ACHN (cell line): ENCODE measurements around the gene CFAP65.

Source experiments
- DNase-seq: peaks from one replicate; pipeline ENCODE4 v3.0.0-alpha.2; 2015
- in situ Hi-C: cut with HindIII; loops from 2 replicates; pipeline ENCODE4 v1.10.0; 2017; ENCODE audit warnings: low sequenced_read_pairs, low pct_ligation_motif_present, low pct_unique_long_range_greater_than_20kb

Gene CFAP65, protein sequence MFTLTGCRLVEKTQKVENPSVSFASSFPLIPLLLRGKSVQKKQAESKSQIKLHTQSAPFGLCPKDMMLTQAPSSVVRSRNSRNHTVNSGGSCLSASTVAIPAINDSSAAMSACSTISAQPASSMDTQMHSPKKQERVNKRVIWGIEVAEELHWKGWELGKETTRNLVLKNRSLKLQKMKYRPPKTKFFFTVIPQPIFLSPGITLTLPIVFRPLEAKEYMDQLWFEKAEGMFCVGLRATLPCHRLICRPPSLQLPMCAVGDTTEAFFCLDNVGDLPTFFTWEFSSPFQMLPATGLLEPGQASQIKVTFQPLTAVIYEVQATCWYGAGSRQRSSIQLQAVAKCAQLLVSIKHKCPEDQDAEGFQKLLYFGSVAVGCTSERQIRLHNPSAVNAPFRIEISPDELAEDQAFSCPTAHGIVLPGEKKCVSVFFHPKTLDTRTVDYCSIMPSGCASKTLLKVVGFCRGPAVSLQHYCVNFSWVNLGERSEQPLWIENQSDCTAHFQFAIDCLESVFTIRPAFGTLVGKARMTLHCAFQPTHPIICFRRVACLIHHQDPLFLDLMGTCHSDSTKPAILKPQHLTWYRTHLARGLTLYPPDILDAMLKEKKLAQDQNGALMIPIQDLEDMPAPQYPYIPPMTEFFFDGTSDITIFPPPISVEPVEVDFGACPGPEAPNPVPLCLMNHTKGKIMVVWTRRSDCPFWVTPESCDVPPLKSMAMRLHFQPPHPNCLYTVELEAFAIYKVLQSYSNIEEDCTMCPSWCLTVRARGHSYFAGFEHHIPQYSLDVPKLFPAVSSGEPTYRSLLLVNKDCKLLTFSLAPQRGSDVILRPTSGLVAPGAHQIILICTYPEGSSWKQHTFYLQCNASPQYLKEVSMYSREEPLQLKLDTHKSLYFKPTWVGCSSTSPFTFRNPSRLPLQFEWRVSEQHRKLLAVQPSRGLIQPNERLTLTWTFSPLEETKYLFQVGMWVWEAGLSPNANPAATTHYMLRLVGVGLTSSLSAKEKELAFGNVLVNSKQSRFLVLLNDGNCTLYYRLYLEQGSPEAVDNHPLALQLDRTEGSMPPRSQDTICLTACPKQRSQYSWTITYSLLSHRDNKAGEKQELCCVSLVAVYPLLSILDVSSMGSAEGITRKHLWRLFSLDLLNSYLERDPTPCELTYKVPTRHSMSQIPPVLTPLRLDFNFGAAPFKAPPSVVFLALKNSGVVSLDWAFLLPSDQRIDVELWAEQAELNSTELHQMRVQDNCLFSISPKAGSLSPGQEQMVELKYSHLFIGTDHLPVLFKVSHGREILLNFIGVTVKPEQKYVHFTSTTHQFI (N-terminal part only)

DNA sequence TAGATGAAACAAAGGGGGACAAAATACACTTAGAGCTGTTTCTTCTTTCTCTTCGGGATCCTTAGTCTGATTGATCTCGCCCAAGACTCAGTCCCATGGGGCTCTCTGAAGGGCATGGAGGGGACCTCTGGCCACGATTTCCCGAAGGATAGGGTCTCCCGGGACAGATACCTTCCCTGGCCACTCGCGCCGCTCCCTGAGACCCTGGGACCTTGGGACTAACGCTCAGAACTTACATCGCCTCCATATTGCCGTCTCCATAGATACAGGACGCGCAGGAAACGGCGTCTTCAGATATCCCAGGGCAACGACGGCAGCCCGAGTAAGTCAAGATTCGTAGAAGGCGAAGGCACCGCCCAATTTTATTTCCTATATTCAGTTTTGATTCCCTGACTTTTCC lies at the start of gene CFAP65:
CFAP65 (minus strand) TSS at position 265 of the 400 bp plus-strand sequence. CDS start 2,468 bp downstream, outside the sequence.
- peak; percentile 59 for DNase-seq
- in situ Hi-C loops: no loop called here

DNA sequence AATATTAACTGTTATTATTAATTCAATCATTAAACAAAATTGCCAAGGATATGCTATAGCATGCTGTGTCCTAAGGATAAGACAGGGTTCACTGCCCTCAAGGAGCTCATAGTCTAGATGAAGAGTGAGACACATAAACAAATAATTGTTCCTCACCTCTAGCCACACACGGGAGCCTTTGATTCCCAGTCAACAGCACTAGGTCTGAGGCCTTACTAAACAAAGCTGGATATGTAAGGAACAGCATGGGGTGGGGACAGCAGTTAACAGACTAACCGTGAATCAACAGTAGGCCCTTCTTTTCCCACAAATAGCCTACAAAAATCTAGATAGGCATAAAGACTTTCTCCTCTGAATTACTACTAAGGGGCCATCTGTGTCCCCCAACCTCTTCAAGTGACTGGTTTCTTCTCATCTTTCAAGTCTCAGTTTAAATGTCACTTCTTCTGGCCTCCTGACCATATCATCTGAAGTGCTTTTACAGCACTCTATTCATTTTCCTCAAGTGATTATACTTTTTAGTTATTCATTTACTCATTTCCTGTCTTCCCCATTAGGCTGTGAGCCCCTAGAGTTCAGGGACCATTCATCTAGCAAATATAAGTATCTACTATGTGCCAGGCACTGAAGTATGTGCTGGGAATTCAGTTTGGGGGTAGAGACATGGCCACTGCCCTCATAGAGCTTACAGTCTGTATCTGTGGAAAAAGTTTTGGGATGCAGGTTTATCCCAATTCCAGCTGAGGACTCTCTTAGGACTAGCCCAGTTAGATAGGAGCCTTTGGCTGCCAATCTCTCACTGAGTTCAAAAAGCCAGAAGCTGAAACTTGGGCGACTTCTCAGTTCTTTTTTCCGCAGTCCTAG lies 49.4 kb upstream of the CFAP65 start:
- in situ Hi-C loops: no loop called here
- no peak for DNase-seq

DNA sequence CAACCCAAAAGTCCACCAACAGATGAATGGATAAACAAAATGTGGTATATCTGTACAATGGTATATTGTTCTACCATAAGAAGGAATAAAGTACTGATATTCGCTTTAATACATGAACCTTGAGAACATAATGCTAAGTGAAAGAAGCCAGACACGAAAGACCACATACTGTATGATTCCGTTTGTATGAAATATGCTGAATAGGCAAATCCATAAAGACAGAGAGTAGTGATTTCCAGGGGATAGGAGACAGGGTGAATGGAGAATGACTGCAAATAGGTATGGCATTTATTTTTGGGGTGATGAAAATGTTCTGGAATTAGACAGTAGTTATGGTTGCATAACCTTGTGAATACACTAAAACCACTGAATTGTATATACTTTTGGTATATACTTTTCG lies 48.0 kb upstream of the CFAP65 start:
- in situ Hi-C loops: no loop called here
- DNase-seq: no peak

DNA sequence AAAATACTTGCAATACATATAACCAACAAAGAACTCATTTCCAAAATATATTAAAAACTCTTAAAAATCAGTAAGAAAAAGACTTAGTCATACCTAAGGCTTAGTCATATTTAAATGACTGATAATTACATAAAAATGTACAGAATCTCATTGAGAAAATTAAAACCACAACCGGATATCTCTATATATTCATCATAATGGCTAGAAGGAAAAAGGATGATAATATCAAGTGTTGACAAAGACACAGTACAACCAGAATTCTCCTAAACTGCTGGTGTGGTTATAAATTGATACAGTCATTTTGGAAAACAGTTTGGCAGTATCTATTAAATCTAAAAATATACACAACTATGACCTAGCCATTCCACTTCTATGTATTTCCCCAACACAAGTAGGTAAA lies 46.5 kb upstream of the CFAP65 start:
- in situ Hi-C loops: no loop called here
- no peak for DNase-seq

DNA sequence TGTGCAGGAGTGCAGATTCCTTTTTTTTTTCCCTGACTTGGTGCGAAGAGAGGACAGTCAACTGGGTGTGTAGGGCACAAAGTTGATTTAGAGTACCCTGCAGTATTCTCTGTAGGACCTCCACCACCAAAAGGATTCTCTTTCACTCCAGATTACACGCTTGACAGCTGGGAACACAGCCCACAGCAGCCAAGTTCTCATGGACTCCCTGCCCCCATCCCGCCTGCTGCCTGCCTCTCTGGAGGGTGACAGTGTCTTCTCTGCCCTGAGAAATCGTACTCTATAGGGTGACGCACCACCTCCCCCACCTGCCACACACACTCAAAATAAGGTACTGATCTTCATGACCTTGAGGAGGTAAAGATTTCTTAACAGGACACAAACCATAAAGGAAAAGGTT lies 46.0 kb upstream of the CFAP65 start:
- in situ Hi-C loops: no loop called here
- no peak for DNase-seq

DNA sequence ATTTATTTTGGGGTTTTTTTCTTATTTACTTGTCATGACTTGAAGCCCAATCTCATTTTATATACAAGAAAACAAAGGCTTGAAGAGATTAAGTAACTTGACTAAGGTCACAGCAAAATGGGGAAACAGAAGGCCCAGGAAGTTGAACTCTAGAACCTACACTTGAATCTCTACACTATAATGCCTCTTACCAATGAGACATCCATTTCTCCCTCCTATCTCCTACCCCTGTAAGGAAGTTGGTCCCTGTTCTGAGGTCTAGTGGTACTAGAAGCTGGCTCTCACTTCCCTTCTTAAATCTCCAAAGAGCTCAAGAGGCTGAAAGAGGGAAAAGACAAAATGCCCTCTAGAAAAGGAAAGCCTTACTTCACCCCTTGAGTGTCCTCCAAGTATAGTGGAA lies 44.9 kb upstream of the CFAP65 start:
- DNase-seq: no peak
- in situ Hi-C loops: no loop called here

DNA sequence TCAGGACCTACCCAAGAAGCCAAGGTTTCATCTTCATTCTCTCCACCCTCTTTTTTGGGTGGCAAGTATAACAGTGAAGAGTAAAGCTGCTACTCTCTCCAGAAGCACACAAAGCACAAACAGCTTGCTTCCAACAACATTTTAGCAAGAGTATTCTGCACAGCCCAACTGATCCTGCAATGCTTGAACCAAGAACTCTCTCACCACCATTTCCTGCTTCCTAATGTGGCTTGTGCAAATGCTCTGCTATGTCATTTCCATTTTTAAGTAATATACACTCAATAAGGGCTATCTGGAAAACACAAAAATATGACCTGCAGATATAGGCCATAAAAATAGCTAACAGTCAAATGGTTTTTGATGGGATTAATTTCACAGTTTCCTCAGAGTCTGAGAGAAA lies 43.5 kb upstream of the CFAP65 start:
- in situ Hi-C loops: no loop called here
- DNase-seq: no peak

DNA sequence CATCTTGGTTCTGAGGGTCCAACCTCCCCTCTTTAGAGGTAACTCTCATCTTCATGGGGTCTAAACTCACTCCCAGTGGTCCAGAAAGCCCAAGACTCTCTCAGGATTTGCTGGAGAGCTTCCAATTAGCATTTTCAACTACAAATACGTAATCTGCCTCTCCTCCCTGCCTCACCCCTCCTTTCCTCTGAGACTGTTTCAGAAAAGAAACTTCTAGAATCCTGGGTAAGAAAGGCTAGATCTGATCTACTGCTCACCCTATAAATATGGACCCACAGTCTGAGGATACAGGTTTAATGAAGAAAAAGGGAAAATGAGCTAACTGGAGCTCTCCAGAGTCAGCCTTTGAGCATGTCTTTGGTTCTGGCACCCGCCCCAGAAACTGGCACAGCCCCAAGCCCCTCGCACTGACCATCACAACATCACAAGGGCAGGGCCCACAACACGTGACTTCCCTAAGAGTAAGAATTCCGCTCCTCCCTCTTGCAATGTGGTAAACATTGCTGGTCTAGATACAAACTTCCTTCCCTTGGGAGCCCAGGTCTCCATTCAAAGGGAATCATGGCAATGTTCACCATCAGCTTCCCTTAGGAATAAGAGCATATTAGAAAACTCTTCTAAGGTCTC lies 41.1 kb upstream of the CFAP65 start:
- in situ Hi-C loops: no loop called here

DNA sequence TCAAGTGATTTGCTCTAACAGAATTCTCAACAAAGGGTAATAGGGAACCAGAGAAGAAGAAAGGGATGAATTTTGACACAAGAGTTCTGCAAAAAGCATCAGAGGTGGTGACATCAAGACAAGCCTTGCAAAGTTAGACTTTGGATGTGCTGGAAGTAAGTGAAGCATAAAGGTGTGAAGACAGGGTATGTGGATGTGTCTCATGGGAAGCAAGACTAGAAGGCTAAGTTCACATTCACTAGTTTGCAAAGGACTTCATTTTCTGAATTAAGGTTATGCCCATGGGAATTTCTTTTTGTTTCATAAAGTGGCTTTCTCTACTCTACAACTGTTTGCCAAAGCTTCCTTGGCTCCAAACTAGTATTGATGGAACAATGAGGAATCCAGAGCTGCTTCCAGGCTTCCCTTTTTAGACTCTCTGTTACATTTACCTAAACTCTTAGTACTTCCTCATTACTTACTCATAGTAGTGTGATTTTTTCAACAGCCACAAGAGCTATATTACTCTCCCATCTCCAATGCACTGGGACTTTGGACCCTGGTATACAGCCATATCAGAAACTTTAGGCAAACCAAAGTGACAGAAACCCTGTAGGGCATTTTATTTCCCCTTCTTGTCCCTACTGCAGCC lies 40.5 kb upstream of the CFAP65 start:
- in situ Hi-C loops: no loop called here
- no peak for DNase-seq

More for the DNA sequence above, 41.1 kb upstream of the CFAP65 start:
- no peak for DNase-seq

DNA sequence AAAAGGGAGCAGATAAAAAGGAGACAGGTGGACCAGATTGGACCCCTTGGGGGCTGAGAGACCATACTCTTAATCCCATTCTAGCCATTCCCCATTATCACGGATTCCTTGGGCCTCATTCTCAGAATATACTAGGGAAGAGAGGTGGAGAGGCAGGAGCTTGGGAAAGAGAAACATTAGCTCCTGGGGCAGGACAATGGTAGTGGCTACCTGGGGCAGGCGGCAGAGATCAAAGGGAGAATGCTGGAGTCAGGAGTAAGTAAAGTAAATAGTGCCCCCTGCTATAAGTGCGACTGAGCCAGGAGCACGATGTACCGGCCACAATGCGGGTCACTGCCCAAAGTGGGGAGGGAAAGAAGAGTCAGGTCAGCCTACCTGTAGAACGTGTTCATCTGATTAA lies 39.8 kb upstream of the CFAP65 start:
- in situ Hi-C loops: no loop called here
- DNase-seq: no peak

DNA sequence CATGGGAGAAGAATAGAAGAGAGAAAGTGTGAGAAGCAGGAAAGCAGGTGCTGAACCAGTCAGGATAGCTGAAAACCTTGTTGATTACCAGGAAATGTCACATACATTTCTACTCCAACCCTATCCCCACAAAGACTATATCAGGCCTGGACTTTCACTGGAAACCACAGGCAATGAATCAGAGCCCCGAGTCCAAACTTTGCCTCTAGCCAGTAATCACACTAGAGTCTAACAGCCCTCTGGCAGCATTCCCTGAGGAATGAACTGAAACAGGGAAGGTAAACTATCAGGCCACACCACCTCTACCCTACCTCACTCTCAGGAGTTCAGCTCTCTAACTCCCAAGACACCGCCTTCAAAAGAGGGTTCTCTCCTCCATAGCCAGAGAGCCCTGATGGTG lies 38.1 kb upstream of the CFAP65 start:
- DNase-seq: peak; percentile 26
- in situ Hi-C loops: no loop called here

DNA sequence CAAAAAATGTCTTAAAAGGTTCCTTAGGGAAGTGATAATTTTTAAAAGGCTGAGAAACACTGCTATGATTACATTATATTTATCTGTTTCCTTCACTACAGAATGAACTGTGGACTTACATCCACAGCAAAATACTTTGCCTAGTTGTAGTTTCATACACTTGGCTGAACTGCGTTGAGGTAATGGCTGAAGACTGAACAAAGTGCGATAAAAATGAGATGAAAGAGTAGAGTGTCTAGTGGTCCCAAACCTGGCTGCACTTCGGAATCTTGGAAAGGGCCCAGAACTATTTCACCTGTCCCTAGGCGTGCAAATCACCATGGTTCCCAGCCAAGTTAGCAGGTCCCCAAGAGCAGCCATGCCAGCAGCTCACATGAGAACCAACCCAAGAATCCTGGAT lies 37.6 kb upstream of the CFAP65 start:
- in situ Hi-C loops: no loop called here
- DNase-seq: no peak

DNA sequence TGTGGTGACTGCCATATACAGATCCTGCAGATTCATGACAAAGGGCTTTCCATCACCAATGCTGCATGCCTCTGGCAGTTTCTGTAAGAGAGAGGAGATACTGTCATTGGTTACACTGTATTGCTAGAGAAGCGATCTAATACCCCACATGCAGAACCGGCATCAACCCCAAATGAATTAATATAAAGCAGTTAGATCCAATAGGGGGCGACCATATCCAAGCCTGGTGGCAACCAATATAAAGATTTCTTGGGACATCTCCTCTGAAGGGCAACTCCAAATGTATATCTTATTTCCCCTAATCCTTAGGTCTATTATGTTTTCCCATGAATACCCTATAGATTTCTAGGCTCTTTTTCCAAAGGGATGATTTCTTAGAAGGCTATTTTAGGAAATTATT lies 36.8 kb upstream of the CFAP65 start:
- in situ Hi-C loops: no loop called here
- no peak for DNase-seq

DNA sequence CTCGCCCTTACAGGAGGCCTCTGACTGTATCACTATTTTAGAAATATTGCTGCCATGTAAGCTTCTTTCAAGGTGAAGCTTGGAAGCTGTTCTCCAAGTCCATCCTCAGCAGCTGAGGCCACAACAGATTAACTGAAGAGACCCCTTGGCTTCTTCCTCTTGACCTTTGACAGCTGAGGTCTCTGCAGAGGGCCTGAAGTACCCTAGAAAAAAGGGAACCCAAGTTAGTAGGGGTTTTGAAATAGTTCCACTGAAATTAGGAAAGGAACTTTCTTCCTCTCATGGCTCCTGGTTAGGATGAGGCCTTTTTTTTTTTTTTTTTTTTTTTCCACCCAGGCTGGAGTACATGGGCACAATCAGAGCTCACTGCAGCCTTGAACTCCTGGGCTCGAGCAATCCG lies 34.9 kb upstream of the CFAP65 start:
- no peak for DNase-seq
- in situ Hi-C loops: no loop called here

DNA sequence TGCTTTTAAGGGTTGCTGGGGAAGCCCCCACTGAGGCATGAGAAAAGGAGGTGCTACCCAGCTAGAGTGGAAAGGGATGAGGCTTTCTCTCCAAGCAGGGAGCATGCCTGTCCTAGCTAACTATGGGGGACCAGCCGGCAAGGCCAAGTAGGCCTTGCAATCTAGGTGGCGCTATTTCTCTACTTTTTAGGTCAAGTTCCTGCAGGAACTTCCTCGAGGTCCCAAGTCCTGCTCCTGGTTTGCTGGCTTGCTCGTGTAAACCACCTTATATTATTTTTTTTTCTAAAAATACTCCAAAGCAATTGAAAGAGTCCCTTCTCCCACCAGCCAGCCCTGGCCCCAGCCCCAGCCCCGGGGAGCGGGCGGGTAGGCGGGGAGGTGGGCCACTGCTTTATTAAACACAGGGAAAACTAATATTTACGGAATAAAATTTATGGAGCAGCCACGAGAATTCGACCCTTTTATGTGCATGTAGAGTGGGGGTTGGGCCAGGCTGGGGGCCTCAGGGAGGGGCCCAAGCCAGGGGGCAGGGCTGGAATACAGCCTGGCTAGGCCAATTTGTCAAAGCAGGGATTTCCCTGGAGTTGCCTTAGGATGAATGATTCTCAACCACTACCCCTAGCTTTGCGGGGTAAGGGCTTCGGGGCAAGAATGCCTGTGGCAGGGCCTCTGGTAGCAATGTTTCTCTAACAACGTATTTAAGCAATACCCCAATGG lies 32.3 kb upstream of the CFAP65 start:
- in situ Hi-C loops: no loop called here
- peak; percentile 81 for DNase-seq

DNA sequence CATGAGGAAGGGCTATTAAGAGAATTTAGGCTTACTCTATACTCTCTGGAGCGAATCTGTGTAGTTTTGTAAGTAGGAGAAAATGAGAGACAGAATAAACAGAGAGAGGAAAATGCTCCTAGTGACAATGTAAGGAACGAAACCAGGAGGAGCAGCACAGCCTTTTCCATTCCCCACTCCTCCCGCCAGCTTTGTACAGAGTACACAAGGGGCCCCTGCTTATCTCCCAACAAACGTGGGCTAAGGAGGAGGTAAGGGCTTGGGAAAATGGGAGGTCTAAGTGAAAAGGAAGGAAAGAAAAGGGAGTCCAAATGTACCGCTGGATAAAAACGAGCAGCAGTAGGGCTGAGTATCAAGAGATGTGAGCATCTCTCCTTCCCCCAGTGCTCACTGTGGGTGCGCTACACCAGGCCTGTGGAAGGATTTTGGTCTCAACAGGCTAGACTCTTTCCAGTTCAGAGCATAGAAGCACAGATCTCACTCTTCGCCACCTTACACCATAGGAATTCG lies 31.5 kb upstream of the CFAP65 start:
- in situ Hi-C loops: no loop called here
- DNase-seq: no peak
